ENCODE data around the gene UBA7. TPM values are rescaled to one million over a fixed set of nuclear protein-coding genes. Genes with fewer than 3 reads are reported as not detected.
"Not testable (repeated sequence)": the region's sequence is repeated elsewhere in the genome, so short reads cannot be mapped to it uniquely, and the experiment has no call there.

The UBA7 gene
- total and polyA plus RNA-seq, 2 experiments from 2014 or later = 14.7 to 21.6 TPM

DNA sequence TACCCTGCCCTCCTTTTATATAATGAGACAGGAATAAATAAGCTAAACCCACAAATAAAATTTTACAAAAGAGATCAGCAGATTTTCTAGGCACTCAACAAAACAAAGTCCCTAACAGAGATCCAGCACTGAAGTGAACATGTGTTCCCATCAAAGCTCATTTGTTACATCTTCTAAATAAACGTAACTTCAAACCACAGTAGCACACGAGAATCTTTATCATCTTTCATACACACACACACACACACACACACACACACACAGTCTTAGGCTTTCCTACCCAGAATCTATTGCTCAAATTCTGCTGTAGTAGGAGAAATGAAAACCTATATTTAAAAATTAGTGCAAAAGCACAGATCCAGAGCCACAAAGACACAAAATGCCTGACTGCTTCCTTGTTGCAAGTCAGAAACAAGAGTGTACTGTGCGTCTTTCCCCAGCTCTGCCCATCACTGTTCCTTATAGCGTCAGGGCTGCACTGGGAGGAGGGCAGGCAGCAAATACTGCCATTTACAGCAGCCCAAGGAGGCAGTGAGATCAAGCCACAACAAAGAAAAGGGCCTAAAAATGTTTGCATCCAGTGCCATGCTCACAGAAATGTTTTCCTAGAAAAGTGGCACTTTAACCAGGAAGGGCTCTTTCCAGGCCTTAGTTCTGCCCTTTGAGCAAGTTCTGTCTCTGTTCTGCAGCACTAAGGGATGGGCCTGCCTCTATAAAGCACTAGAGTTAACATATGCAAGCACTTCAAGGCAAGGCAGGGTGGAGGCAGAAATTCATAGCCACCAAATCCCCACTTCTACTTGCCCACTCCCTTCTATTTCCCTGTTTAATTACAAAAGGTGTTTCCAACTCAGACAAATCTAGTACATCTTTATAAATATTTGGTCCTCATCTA lies 33.4 kb downstream of the UBA7 start:
- Histone ChIP-seq H3K9me2 (replicated peaks; ENCODE audit: insufficient read depth) (no peaks in the 10 kb centered on the region), H3K27me3 (no peaks in the 10 kb centered on the region), H2AFZ (no peak overlapping the region), H3K4me3 (no peak overlapping the region), H4K20me1 (ENCODE audit: insufficient read depth, poor library complexity, severe bottlenecking) (peaks cover 22% of the 10 kb centered on the region), H3K27ac (no peak overlapping the region), H3K9me3 (ENCODE audit: low read depth) (no peaks in the 10 kb centered on the region), H3K4me1 (ENCODE audit: insufficient read depth) (peaks cover 18% of the 10 kb centered on the region), H3K79me2 (peaks cover 97% of the 10 kb centered on the region), H3K4me2 (peak overlapping the region; percentile 39), H3K36me3 (replicated peaks; ENCODE audit: insufficient read depth, low read depth) (no peaks in the 10 kb centered on the region)
- TF ChIP-seq, protein P1, sequence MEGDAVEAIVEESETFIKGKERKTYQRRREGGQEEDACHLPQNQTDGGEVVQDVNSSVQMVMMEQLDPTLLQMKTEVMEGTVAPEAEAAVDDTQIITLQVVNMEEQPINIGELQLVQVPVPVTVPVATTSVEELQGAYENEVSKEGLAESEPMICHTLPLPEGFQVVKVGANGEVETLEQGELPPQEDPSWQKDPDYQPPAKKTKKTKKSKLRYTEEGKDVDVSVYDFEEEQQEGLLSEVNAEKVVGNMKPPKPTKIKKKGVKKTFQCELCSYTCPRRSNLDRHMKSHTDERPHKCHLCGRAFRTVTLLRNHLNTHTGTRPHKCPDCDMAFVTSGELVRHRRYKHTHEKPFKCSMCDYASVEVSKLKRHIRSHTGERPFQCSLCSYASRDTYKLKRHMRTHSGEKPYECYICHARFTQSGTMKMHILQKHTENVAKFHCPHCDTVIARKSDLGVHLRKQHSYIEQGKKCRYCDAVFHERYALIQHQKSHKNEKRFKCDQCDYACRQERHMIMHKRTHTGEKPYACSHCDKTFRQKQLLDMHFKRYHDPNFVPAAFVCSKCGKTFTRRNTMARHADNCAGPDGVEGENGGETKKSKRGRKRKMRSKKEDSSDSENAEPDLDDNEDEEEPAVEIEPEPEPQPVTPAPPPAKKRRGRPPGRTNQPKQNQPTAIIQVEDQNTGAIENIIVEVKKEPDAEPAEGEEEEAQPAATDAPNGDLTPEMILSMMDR (IDR thresholded peaks at IDR 0.05; ENCODE audit: poor library complexity) = no peak
- TF ChIP-seq EZH2phosphoT487 (IDR thresholded peaks at IDR 0.05; ENCODE audit: low read depth, severe bottlenecking, unreplicated experiment) (no peak), EZH2 (IDR thresholded peaks at IDR 0.05; ENCODE audit: borderline replicate concordance) (no peak)
- DNase-seq (ENCODE audit: low spot score) = no peak
- WGBS (ENCODE audit: low lambda C conversion rate, missing lambda C conversion rate) = 60% methylated on average over 4 of the region's 4 CpGs

DNA sequence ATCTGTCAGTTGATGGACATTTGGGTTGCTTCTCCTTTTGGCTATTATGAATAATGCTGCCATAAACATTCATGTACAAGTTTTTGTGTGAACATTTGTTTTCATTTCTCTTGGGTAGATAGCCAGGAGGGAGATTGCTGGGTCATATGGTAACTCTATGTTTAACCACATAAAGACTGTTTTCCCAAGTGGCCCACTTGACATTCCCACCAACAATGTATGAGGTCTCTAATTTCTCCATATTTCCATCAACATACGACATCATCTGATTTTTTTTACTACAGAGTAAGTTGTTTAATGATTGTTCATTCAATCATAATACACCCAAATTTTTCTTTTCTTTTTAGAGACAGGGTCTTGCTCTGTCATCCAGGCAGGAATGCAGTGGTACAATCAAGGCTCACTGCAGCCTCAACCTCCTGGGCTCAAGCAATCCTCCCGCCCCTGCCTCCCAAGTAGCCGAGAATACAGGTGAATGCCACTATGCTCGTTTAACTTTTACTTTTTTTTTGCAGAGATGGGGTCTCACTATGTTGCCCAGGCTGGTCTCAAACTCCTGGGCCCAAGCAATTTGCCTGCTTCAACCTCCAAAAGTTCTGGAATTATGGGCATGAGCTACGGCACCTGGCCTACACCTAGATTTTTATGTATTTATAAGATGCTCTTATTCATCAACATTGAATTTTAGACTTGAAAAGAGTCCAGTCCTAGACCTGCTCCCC lies 34.2 kb downstream of the UBA7 start:
- Histone ChIP-seq H3K9me3 (ENCODE audit: low read depth) (no peaks in the 10 kb centered on the region), H4K20me1 (ENCODE audit: insufficient read depth, poor library complexity, severe bottlenecking) (peaks cover 22% of the 10 kb centered on the region), H2AFZ (no peak overlapping the region), H3K79me2 (peaks cover 97% of the 10 kb centered on the region), H3K36me3 (replicated peaks; ENCODE audit: insufficient read depth, low read depth) (no peaks in the 10 kb centered on the region), H3K27ac (no peak overlapping the region), H3K9me2 (replicated peaks; ENCODE audit: insufficient read depth) (no peaks in the 10 kb centered on the region), H3K4me2 (peak overlapping the region; percentile 39), H3K4me1 (ENCODE audit: insufficient read depth) (peaks cover 13% of the 10 kb centered on the region), H3K4me3 (no peak overlapping the region), H3K27me3 (no peaks in the 10 kb centered on the region)
- DNase-seq (ENCODE audit: low spot score) = no peak
- WGBS (ENCODE audit: low lambda C conversion rate, missing lambda C conversion rate) = 95% methylated on average over 5 of the region's 5 CpGs
- TF ChIP-seq EZH2 (IDR thresholded peaks at IDR 0.05; ENCODE audit: borderline replicate concordance) (no peak), EZH2phosphoT487 (IDR thresholded peaks at IDR 0.05; ENCODE audit: low read depth, severe bottlenecking, unreplicated experiment) (no peak)
- TF ChIP-seq, protein P1 (IDR thresholded peaks at IDR 0.05; ENCODE audit: poor library complexity) = no peak

DNA sequence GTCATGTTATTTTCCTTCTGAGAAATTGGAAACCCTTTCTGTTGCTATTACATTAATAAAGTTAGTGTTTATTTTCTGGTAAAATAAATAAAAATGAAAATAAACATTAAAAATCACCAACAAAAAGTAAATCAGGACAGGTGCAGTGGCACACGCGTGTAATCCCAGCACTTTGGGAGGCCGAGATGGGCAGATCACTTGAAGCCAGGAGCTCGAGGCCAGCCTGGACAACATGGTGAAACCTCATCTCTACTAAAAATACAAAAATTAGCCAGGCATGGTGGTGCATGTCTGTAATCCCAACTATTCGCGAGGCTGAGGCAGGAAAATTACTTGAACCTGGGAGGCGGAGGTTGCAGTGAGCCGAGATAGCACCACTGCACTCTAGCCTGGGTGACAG lies 37.7 kb downstream of the UBA7 start:
- not testable (repeated sequence) for H3K9me3 ChIP-seq (ENCODE audit: low read depth); H3K9me2 ChIP-seq (replicated peaks; ENCODE audit: insufficient read depth); H3K36me3 ChIP-seq (replicated peaks; ENCODE audit: insufficient read depth, low read depth); H2AFZ ChIP-seq; H3K27me3 ChIP-seq; DNase-seq (ENCODE audit: low spot score); H3K4me1 ChIP-seq (ENCODE audit: insufficient read depth); H3K4me3 ChIP-seq; H3K27ac ChIP-seq; H3K4me2 ChIP-seq
- peaks cover 96% of the 10 kb centered on the region for H3K79me2 ChIP-seq
- H4K20me1 ChIP-seq (ENCODE audit: insufficient read depth, poor library complexity, severe bottlenecking) = peaks cover 40% of the 10 kb centered on the region
- WGBS (ENCODE audit: low lambda C conversion rate, missing lambda C conversion rate) = 93% methylated on average over 8 of the region's 8 CpGs

DNA sequence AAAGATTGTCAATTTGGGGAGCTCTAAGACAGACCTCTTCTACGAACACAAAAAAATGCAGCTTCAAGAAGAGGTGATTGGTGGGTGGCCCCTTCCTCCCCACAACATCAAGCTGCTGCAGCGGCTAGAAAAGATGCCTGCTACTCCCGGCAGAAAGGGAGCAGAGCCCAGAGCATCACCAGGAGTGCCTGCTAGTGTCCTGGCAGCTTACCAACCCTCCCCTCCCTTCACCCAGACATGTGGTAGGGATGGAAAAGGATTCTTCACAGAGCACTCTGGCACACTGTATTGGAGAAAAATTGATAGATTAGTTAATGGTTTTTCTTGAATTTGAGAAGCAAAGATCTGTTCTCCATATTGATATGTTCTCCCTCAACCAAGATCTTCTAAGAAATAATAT lies 38.2 kb downstream of the UBA7 start:
- Histone ChIP-seq H3K36me3 (replicated peaks; ENCODE audit: insufficient read depth, low read depth) (no peaks in the 10 kb centered on the region), H3K4me2 (no peak overlapping the region), H3K9me2 (replicated peaks; ENCODE audit: insufficient read depth) (no peaks in the 10 kb centered on the region), H3K27ac (no peak overlapping the region), H3K27me3 (no peaks in the 10 kb centered on the region), H3K4me1 (ENCODE audit: insufficient read depth) (peaks cover 2% of the 10 kb centered on the region), H3K9me3 (ENCODE audit: low read depth) (no peaks in the 10 kb centered on the region), H3K79me2 (peaks cover 97% of the 10 kb centered on the region), H2AFZ (no peak overlapping the region), H3K4me3 (no peak overlapping the region), H4K20me1 (ENCODE audit: insufficient read depth, poor library complexity, severe bottlenecking) (peaks cover 42% of the 10 kb centered on the region)
- DNase-seq (ENCODE audit: low spot score) = no peak
- 57% methylated on average over 3 of the region's 3 CpGs for WGBS (ENCODE audit: low lambda C conversion rate, missing lambda C conversion rate)
- TF ChIP-seq EZH2phosphoT487 (IDR thresholded peaks at IDR 0.05; ENCODE audit: low read depth, severe bottlenecking, unreplicated experiment) (no peak), EZH2 (IDR thresholded peaks at IDR 0.05; ENCODE audit: borderline replicate concordance) (no peak)
- TF ChIP-seq, protein P1 (IDR thresholded peaks at IDR 0.05; ENCODE audit: poor library complexity) = no peak

All from hepatocyte (in vitro differentiated cells).